ENCODE measurements around the gene CASP10. TPM values are rescaled to one million over a fixed set of nuclear protein-coding genes. Genes with fewer than 3 reads are reported as not detected.

Gene CASP10
- total RNA-seq, 1 donor from 2014 or later, result 7.8 TPM

GRCh38 chr2:201250741-201251140 is 67.8 kb downstream of the CASP10 start:
- no peak for DNase-seq (ENCODE audit: low spot score in 2 of 2)
- Histone ChIP-seq H3K27me3 (no peaks in the 10 kb centered on the region), H3K27ac (no peak overlapping the region), H3K36me3 (no peaks in the 10 kb centered on the region), H3K4me3 (no peak overlapping the region), H3K4me1 (no peaks in the 10 kb centered on the region), H3K9me3 (no peaks in the 10 kb centered on the region)
- intact Hi-C loops (cut with DNase I), result no loop called here
- no peak for TF ChIP-seq CTCF (IDR thresholded peaks at IDR 0.05)

- Histone ChIP-seq H3K4me3 (no peak overlapping the region), H3K9me3 (no peaks in the 10 kb centered on the region), H3K36me3 (no peaks in the 10 kb centered on the region), H3K4me1 (peaks cover 0 to 5% of the 10 kb centered on the region in 2 donors), H3K27ac (no peak overlapping the region), H3K27me3 (no peaks in the 10 kb centered on the region)
- no peak for TF ChIP-seq CTCF (IDR thresholded peaks at IDR 0.05)
- intact Hi-C loops (cut with DNase I), result no loop called here
- no peak for DNase-seq (ENCODE audit: low spot score in 2 of 2)
These were observed 71.3 kb downstream of the CASP10 start for GRCh38 chr2:201254081-201254730.

- no peak for TF ChIP-seq CTCF (IDR thresholded peaks at IDR 0.05)
- no peaks in the 10 kb centered on the region for H3K27me3 ChIP-seq
These were observed 72.6 kb downstream of the CASP10 start for GRCh38 chr2:201255408-201256033.

GRCh38 chr2:201256082-201256481 is 73.1 kb downstream of the CASP10 start:
- no peak for TF ChIP-seq CTCF (IDR thresholded peaks at IDR 0.05)
- no peak overlapping the region for H3K27ac ChIP-seq
- H3K9me3 ChIP-seq, result no peaks in the 10 kb centered on the region
- intact Hi-C loops (cut with DNase I), result loop anchor here (5.0 kb wide), 1 partner anchor 196 kb away; the partner anchor contains the start of genes STRADB and TRAK2
- H3K4me1 ChIP-seq, result peaks cover 2 to 12% of the 10 kb centered on the region in 2 donors
- no peaks in the 10 kb centered on the region for H3K36me3 ChIP-seq
- DNase-seq (ENCODE audit: low spot score in 2 of 2), result no peak
- H3K4me3 ChIP-seq, result no peak overlapping the region
- no peaks in the 10 kb centered on the region for H3K27me3 ChIP-seq

More at GRCh38 chr2:201255408-201256033, 72.6 kb downstream of the CASP10 start:
- Histone ChIP-seq H3K9me3 (no peaks in the 10 kb centered on the region), H3K4me1 (peaks cover 2 to 12% of the 10 kb centered on the region in 2 donors), H3K4me3 (no peak overlapping the region), H3K27ac (no peak overlapping the region), H3K36me3 (no peaks in the 10 kb centered on the region)
- DNase-seq (ENCODE audit: low spot score in 2 of 2), result no peak
- intact Hi-C loops (cut with DNase I), result loop anchor here (5.0 kb wide), 1 partner anchor 197 kb away; the partner anchor contains the start of genes STRADB and TRAK2

- Histone ChIP-seq H3K9me3 (no peaks in the 10 kb centered on the region), H3K27me3 (no peaks in the 10 kb centered on the region), H3K4me1 (peaks cover 2 to 15% of the 10 kb centered on the region in 2 donors), H3K27ac (peak overlapping the region; percentile 84 to 87), H3K36me3 (no peaks in the 10 kb centered on the region), H3K4me3 (peak overlapping the region; percentile 71 to 72)
- peak in 1 of 2 donors; percentile 66 for DNase-seq (ENCODE audit: low spot score in 2 of 2)
- peak in 1 of 3 experiments; percentile 3 for TF ChIP-seq CTCF (IDR thresholded peaks at IDR 0.05)
- intact Hi-C loops (cut with DNase I), result loop anchor here (5.0 kb wide), 1 partner anchor 195 kb away; the partner anchor contains the start of genes STRADB and TRAK2
These were observed 74.5 kb downstream of the CASP10 start for GRCh38 chr2:201257381-201257955.

Data from ascending aorta (tissue), 2 donors.